Stimulated activated CD8-positive, alpha-beta memory T cell treated with anti-CD3 and anti-CD28 coated beads, Interleukin-12 subunit alpha, Interleukin-12 subunit beta, amount 100 ng/mL, for 24 hours (primary cell): ENCODE measurements around the gene ANKRD9.

Source experiments
- DNase-seq: peaks from one replicate; pipeline ENCODE4 v3.0.0-alpha.2; 2020; ENCODE audit errors: extremely low read depth

Gene ANKRD9

DNA sequence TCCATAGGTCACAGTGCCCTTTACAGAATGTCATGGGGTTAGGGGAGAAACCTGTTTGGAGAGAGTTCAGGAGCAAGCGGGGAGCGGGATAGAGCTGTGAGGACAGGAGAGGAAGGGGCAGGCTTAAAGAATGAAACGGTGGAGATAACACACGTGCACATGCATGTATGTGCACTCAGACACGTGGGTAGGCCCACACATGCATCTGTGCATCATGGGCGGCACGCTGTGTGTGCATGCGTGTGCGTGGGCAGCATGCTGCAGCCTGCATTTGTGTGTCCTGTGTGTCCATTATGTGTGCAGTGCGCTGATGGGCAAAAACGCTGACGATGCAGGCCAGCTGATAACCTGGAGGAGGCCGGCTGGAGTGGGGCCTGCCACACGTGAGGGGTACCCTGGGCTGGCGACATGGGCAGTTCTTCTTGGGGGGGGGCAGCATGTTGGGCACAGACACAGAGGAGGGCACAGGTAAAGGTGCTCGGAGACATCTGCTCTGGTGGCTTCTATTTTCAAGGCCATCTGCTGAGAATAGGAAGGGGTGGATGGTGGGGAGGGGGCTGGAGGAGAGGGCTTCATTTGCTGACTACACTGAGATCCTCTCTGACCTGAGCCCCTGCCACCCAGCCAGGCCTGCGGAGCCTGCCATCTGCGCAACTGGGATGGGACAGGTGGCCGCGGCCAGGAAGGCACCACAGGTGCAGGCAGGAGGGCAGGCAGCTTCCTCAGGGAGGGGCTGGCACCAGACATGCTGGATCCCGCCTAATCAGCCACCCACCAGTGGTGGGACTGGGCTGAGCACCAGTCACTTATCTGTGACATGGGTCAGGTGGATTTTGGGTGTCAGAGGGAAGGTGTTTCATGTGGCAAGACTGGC, 4.6 kb upstream of the ANKRD9 start:
- no peak for DNase-seq

GRCh38 chr14:102512793-102513300, 3.3 kb upstream of the ANKRD9 start:
- no peak for DNase-seq

- no peak for DNase-seq
Observed at GRCh38 chr14:102511538-102511937, 2.0 kb upstream of the ANKRD9 start.

DNA sequence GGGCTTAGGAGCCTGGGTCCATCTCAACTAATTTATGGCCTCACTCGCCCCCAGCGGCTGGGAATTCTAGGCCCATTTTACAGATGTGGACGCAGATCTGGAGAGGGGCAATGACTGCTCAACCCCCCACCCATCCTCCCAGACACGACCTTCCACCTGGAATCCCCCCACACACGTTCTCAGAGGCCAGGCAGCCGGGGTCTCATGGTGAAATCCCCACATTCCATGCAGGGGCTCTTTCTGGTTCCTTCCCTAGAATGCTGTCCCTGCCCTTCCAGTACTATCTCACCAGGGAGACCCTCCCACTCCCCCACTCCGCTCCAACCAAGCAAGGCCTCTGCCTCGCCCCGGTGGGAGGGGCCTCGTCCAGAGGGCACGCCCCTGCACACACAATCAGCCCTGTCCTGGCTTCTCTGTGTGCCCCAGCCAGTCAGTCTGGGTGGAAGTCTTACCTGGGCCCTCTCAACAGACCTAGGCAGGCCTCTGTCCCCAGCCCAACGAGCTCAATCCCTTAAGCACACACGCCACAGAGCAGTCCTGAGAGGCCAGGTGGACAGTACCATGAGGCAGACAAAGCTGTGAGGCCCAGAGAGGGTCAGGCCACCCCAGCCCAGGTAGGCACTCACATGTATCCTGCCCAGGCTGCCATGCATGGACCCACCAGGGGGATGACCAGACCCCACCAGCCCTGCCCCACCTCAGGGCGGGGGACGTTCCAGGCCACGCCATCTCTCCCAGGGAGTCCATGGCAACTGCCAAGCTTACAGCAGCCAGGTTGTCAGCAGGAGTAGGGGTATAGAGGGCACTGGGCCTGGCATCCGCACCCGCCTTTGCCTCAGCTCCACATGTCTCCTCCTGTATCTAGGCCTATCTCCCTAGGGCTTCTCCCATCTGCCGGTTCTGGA, 1.3 kb upstream of the ANKRD9 start:
- DNase-seq: no peak

- no peak for DNase-seq
Observed at GRCh38 chr14:102508774-102509745, 516 bp downstream of the ANKRD9 start.

GRCh38 chr14:102508410-102508773, 1.2 kb downstream of the ANKRD9 start:
- no peak for DNase-seq

DNA sequence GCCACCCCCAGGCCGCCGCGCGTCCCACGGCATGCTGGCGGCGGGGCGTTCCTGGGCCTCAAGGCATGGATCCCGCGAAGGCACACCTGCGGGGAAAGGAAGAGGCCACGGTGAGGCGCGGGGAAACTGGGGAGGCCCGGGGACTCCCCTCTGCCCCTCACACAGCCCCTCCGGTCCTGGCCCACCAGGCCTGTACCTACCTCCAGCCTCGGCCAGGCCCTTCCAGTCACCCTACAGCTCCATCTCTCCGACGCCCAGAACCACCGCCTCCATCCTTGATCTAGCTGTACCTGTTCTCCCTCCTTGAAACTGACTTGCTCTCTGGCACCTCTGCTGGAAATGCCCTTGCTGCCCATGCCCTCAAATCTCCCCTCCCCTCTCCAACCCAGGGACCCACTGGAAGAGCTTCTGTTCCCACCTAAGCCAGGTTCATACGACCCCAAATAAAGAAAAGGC, 1.7 kb downstream of the ANKRD9 start:
- no peak for DNase-seq

DNA sequence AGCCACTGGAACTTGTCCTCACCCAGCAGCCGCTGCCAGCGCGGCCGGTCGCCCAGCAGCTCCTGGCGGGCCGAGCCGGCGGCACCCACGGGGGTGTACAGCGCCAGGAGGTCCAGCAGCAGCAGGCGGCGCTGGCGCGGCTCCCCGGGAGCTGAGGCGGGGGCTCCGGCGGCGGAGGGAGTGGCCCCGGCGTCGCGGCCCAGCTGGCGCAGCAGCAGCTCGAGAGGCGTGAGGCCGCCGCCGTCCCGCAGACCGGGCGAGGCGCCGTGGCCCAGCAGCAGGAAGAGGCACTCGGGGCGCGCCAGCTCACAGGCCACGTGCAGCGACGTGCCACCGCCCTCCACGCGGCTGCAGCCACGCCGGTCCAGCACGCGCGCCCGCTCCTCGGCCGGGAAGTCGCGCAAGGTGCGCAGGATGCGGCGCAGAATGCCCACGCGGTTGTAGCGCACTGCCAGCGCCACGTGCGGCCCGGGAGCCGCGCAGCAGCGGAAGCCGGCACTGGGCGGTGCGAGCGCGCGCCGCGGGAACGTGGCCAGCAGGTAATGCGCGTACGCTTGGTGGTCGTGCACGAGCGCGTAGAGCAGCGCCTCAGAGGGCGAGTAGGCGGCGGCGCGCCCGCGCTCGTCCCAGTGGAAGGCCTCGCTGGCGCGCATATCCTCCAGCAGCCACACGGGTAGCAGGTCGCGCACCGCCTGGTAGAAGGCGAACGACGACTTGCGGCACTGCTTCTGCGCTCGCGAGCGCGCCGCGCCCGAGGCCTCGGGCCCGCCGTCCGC, 2.3 kb downstream of the ANKRD9 start:
- DNase-seq: no peak

GRCh38 chr14:102506626-102506925, 3.0 kb downstream of the ANKRD9 start:
- DNase-seq: no peak

DNA sequence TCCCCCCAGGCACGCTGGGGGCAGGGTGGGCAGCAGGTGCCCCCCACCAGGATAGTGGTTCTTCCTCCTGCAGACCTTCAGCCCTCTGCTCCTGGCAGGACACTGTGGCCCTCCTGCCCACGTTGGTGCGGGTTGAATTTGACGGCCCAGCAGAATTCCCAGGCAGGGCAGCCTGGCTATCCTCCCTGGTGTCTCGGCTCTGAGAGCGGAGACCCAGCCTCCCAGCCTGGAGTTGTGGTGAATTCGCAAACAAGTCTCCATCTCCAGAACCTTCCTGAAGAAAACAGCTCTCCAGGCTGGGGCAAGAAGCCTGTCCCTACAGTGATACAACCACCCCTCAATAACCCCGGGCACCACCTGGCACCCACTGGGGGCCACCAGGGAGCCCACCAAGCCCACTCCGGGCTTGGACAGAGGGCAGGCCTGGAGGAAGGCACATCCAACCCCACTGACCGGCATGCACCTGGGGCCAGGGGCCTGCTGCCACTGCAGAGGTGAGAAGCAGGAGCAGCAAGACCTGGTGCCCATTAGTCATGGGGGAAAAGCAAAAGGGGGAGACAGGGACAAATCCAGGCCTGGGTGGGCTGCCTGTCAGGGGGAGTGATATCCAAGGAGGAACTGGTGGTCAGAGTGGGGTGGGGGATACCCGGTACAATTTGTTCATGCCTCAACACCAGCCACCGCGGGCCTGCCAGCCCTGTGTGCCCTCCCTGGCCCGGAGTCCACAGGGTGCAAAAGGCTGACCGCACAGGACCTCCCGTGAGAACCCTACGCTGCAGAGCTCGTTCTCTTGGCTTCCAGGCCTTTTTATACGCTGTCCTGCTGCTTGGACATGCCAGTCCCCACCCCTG, 3.6 kb downstream of the ANKRD9 start:
- no peak for DNase-seq

DNA sequence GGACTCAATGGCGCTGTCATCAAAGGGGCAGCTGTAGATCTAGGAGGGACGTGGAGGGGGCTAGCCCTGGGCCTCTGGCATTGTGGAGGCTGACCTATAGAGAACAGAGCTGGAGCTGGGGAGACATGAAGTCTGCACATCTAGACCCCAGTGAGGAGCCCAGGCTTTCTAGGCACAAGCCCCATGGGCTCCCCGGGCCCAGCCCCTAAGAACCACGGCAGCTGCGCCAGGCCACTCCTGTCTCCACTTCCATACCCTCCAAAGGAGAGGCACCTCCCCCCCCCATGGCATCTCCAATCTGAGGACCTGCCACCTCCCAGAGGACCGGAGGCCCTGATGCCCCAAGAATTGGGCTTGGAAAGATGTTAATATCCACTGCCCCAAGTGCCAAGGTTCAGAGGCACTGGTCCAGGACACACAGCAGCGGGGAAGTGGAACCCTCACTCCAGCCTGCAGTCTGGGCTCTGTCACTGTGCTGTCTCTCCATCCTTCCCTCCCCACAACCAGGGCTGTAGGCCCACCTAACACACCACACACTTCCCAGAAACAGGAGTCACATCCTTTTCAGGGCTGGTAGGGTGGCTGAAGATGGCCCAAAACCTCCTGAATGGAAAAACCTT, 4.5 kb downstream of the ANKRD9 start:
- no peak for DNase-seq

DNA sequence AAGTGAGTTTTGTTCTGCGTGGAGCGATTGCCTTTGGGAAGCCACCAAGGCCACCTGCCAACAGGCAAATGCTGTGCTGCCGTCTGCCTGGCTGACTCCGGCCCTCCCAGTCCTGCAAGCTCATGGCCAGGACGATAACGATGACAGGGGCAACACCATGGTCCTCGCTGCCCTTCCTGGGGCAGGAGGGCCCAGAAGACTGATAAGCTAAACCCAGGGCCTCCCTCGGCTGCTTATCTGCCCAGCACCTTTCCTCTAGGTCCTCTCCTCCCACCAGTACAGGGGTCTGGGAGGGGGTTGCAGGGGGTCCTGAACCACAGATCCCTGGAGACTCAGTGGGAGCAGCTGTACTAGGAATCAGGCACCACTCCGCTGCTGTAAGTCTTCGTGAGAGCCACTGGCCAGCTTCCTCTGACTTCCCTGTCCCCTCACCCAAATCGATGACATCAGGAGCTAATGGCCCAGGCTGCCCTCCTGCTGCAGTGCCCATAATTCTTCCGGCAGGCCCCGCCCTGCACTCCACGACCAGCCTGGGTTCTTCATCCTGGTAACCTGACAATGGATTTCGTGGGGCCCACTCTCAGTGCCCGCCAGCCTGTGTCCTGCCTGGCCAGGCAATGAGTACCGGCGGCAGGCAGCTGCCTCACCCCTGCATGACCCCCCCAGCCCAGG, 5.1 kb downstream of the ANKRD9 start:
- DNase-seq: no peak

DNA sequence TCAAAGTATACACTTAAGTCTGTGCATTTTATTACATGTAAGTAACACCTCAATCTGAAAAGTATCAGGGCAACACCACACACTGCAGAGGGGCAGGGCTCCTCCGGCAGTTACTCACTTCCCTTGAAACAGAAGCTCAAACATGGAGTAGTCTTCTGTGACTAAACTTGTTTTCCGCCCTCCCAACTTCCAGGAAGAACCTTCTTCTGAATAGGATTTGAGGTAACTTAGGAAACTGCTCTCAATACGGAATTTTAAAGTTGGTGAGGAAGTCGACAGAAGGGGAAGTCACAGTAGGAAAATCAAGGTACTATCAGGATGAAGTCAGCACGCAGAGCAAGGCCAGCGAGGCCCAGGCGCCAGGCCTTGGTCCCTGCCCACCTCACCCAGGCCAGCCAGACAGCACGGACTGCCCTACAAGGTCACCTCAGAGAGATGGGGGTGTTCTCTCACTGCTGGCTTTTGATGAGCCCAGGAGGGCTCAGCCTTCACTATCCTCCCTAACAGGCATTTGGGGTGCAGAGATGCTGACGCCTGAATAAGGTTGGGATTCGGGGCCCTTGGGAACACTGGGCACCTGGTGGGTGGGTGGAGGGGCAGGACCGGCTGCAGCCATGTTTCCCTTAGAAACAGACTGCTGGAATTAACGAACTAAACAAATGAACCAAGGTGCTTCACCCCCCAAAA, 5.8 kb downstream of the ANKRD9 start:
- DNase-seq: no peak

DNA sequence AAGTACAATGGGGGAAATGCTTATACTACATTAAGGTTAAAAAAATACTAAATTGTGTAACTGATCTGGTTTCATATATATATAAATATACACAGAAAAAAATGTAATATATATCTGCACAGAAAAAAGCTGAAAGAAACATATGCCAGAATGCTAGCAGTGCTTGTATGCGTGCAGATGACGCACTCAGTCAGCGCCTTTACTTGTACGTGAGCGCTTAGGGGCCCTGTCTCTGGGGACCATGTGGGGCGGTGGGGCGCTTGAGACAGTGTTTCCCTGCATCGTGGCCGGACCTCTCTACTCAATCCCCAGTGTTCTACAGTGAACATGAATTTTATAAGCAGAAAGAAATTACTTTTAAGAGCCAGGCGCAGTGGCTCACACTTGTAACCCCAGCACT, 7.0 kb downstream of the ANKRD9 start:
- no peak for DNase-seq

DNA sequence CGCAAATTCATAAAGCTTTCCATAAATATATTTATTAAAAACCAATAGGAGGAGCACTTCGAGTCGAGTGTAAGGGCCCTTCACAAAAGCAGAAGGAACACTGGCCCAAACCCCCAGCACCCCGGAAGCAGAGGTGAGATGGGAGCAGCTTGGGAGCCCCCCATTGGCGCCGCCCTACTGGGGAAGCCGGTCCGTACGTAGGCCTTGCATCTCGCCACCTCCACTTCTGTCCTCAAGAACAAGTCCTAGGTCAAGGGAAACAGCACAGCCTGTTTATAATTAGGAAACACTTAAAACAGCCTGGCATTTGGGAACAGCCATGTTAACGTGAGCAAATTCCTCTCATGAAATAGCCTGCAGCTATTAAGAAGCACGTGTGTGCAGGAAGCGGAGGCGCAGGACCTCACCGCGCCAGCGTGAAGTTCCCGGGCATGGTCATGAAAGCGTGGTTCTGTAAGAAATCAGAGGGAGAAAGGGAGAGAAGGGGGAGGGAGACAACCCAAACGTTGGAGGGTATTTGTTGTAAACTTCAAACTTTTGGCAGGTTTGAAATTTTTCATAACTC, 7.7 kb downstream of the ANKRD9 start:
- no peak for DNase-seq

- no peak for DNase-seq
Observed at GRCh38 chr14:102500713-102501112, 8.9 kb downstream of the ANKRD9 start.

DNA sequence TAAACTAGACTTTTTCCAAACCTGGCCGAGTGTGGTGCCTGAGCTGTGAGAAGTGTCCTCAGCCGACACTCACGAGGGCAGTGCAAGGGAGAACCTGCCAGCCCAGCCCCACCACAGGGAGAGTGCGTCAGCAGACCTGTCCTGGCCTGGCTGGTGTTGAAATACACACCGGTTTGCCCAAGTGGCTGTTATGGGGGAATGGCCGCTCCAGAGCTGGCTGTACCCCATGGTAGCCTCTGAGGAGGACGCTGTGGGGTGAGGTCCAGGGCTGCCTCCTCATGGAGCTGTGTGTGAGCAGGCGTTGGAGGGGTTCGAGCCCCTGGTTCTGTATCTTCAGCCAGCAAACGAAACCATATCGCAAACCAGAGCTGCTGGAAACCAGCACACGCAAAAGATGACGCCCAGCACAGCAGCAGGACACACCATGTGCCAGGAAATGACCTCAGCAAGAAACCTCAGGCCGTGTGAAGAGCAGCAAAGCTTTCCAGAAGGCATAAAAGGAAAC, 9.4 kb downstream of the ANKRD9 start:
- DNase-seq: no peak
